ENCODE results near the gene SLC6A1.

DNA sequence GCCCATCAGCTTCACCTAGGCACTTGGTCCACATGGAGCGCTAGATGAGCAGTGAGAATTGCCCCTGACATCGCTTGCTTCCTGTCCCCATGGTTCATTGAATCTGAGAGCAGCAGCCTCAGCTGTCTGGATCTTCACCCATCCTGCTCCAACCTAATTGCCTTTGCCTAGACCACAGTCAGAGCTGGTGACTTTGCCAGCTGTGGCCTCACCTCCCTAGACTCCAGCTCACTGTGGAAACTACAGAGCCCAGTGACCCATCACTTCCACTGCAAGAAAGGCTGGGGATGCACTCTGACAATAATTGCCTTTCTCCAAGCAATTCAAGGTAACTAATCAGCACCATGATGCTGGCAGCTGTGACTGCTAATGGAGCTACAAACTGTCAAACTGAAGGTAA, 30.6 kb upstream of the SLC6A1 start:
- no peak for TF ChIP-seq POLR2AphosphoS5 (IDR thresholded peaks at IDR 0.05; ENCODE audit: low read depth, low read length)
- no peak for TF ChIP-seq POLR2A (IDR thresholded peaks at IDR 0.05; ENCODE audit: low read depth, low read length)
- no peak for TF ChIP-seq SPI1 (IDR thresholded peaks at IDR 0.05; ENCODE audit: low read depth, low read length)
- no peak for TF ChIP-seq PAX5 (IDR thresholded peaks at IDR 0.05; ENCODE audit: insufficient read depth, low read length, severe bottlenecking)
- no peak for TF ChIP-seq TAF1 (IDR thresholded peaks at IDR 0.05; ENCODE audit: low read depth, low read length)
- TF ChIP-seq POU2F2 (IDR thresholded peaks at IDR 0.05; ENCODE audit: low read depth, low read length) = no peak
